Measurements from ENCODE around the gene ORC5.

DNA sequence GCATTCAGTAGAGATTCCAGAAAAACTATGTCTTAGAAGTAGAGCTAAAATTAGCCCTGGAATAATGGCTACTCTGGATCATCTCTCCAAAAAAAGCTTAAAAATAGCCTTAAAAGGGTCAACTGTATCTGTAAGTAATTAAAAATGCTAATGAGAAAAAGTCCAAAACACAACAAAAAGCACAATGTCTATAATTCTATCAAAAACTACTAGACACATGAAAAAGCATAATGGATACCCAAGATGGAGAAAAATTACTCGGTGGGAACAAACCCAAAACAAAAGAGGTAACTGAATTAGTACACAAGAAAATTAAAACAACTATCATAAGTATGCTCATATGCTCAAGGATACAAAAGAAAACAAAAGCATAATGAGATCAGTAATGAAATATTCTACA, 15.4 kb downstream of the ORC5 start:
- TF ChIP-seq POLR2A (IDR thresholded peaks at IDR 0.05; ENCODE audit: low read depth, low read length) (no peak), NBN (IDR thresholded peaks at IDR 0.05) (no peak), NFYB (IDR thresholded peaks at IDR 0.05; ENCODE audit: insufficient read depth, low read depth, low read length) (no peak), GABPA (IDR thresholded peaks at IDR 0.05; ENCODE audit: low read depth) (no peak)
- TF ChIP-seq, protein P1, sequence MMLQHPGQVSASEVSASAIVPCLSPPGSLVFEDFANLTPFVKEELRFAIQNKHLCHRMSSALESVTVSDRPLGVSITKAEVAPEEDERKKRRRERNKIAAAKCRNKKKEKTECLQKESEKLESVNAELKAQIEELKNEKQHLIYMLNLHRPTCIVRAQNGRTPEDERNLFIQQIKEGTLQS (IDR thresholded peaks at IDR 0.05; ENCODE audit: borderline replicate concordance, extremely low read depth, low read depth, low read length), result no peak
- TF ChIP-seq, protein P2, sequence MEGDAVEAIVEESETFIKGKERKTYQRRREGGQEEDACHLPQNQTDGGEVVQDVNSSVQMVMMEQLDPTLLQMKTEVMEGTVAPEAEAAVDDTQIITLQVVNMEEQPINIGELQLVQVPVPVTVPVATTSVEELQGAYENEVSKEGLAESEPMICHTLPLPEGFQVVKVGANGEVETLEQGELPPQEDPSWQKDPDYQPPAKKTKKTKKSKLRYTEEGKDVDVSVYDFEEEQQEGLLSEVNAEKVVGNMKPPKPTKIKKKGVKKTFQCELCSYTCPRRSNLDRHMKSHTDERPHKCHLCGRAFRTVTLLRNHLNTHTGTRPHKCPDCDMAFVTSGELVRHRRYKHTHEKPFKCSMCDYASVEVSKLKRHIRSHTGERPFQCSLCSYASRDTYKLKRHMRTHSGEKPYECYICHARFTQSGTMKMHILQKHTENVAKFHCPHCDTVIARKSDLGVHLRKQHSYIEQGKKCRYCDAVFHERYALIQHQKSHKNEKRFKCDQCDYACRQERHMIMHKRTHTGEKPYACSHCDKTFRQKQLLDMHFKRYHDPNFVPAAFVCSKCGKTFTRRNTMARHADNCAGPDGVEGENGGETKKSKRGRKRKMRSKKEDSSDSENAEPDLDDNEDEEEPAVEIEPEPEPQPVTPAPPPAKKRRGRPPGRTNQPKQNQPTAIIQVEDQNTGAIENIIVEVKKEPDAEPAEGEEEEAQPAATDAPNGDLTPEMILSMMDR (IDR thresholded peaks at IDR 0.05 in 2 of 3, conservative IDR thresholded peaks at IDR 0.05 in 1 of 3; ENCODE audit: control insufficient read depth in 2 of 3, extremely low read depth in 1 of 3, insufficient read depth in 1 of 3, low read depth in 3 of 3, low read length in 3 of 3), result no peak
- TF ChIP-seq, protein P3, sequence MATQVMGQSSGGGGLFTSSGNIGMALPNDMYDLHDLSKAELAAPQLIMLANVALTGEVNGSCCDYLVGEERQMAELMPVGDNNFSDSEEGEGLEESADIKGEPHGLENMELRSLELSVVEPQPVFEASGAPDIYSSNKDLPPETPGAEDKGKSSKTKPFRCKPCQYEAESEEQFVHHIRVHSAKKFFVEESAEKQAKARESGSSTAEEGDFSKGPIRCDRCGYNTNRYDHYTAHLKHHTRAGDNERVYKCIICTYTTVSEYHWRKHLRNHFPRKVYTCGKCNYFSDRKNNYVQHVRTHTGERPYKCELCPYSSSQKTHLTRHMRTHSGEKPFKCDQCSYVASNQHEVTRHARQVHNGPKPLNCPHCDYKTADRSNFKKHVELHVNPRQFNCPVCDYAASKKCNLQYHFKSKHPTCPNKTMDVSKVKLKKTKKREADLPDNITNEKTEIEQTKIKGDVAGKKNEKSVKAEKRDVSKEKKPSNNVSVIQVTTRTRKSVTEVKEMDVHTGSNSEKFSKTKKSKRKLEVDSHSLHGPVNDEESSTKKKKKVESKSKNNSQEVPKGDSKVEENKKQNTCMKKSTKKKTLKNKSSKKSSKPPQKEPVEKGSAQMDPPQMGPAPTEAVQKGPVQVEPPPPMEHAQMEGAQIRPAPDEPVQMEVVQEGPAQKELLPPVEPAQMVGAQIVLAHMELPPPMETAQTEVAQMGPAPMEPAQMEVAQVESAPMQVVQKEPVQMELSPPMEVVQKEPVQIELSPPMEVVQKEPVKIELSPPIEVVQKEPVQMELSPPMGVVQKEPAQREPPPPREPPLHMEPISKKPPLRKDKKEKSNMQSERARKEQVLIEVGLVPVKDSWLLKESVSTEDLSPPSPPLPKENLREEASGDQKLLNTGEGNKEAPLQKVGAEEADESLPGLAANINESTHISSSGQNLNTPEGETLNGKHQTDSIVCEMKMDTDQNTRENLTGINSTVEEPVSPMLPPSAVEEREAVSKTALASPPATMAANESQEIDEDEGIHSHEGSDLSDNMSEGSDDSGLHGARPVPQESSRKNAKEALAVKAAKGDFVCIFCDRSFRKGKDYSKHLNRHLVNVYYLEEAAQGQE (IDR thresholded peaks at IDR 0.05; ENCODE audit: low read depth, low read length), result no peak
